Measurements from ENCODE around the gene ANXA6.

ANXA6 gene

DNA sequence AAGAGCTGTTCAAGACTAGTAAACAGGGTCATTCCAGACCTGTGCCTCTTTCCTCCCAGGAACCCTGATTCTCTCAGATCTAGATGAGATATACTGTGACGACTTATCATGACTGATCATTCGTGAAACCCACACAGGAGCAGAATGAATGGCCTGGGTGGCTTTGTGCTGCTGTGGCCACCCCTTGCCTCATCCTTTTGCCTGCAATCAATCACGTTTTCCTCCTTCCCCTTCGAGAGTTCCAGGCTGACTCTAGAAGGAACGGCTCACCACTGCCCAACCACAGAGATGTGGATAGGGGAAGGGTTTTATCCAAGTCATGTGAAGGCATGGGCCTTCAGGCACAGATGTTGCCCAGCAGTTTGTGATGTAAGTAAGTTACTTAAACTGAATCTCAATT, 5.8 kb downstream of the ANXA6 start:
- peak; percentile 85 to 86 for DNase-seq

DNA sequence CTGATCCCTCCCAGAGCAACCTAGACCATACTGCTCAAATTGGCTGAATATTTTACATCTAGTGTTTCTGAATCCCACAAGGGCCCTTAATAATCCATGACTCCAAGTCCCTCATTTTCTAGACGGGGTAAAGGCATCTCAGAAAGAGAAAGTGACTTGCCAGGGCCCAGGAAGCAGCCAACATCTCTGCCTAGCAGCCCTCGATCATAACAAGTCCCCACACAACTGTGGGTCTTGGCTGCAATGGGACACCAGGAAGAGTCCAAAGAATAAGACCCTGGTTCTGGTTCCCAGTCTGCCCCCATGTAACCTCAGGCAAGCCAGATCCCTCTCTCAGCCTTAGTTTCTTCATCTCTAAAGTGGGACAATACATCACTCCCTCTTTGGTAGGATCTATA, 6.3 kb downstream of the ANXA6 start:
- DNase-seq: no peak

DNA sequence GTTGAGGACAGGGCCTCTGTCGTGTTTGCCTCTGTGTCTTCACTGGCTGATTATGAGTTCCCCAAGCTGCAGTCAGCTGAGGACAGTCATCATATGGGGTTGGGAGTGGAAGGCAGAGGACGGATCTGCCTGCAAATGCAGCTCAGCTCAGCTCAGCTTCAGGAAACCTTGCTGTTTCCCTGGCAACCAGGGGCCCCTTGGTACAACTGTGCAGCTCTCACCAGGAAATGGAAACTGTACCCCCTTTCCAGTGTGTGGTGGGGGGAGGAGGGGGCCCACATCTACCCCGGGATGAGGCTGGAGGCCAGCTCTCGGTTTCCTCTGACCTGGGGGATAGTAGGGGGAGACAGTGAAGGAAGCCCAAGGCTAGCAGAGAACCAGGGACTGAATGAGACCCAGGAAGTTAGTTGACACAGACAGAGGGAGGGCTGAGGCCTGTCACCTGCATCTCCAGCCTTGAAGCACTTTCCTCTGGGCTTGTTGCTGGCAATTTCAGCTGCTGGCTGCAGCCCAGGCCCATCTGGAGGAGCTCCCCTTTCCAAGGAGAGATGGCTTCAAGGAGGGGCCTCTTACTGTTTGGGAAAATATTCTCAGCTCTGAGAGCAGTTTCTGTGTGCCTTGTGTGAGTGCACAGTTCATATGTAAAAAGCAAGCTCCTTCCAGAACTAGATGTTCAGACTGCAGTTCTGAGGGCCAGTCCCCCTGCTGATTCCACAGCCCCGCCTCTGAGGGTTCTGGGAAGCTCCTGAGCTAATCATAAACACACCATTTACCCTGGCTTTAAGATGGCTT, 6.9 kb downstream of the ANXA6 start:
- DNase-seq: peak; percentile 97 to 100

DNA sequence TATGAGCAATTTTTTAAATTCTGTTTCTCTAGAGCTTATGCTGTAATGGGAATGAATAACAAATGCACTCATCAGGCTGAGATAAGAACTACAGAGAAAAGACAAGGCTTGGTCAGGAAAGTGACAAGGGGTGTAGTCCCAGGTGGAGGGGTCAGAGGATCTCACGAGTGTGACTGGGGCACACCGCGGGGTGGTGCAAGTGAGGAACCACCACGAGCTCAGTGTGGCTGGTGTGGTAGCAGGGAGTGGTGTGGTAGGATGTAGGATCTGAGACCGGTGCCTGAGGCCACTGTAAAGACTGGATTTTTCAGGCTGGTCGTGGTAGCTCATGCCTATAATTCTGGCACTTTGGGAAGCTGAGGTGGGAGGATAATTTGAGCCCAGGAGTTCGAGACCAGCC, 9.0 kb downstream of the ANXA6 start:
- DNase-seq: no peak

DNA sequence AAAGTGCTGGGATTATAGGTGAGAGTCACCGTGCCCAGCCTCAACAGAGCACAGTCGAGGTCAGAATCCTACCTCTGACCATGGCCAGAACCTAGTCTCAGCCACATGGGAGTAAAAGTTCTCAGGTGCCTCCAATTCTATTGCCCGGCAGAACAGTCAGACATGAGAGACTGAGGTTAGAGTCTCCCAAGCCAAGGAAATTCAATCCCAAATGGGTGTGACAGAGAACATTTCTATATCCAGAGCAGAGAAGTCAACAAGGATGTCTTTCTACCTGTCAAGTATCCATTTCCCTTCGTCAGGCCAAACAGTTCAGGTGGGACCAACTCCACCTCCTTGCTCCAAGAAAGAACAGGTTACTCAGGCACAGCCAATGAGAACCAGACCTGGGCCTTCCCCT, 10.5 kb downstream of the ANXA6 start:
- DNase-seq: no peak

DNA sequence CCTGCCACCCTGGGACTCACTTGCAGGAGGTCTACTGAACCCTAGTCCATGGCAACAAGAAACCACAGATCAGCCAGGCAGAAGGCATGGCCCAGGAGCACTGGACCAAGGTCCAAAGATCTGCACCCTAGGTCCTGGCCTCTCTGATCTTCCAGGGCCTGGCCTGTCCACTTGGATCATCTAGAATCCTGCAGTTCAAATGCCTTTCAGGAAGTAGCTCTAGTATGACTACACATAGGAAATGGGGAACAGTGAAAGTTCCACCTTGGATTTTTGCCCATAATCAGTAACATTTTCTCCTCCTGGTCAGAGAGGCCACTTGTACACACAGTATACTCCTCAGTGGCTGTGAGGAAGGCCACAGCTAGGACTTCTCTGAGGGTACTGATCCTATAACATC, 11.5 kb downstream of the ANXA6 start:
- DNase-seq: no peak

DNA sequence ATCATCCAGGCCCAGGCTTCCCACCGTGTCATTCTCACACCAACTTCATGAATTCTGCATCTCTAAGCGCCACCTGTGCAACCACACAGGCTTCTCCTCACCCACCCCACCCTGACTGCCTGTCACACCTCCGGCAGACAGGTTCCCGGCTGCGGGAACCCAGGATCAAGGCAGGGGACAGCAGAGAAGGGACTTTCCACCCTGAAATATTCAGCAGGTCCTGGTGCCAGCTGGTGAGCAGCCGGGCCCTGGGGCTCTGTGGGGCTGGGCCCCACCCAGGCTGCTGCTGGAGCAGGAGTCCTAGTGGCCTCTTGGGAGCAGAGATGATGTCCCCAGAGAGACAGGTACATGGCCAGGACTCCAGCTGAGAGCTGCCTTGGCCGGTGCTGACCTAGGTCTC, 12.7 kb downstream of the ANXA6 start:
- no peak for DNase-seq

DNA sequence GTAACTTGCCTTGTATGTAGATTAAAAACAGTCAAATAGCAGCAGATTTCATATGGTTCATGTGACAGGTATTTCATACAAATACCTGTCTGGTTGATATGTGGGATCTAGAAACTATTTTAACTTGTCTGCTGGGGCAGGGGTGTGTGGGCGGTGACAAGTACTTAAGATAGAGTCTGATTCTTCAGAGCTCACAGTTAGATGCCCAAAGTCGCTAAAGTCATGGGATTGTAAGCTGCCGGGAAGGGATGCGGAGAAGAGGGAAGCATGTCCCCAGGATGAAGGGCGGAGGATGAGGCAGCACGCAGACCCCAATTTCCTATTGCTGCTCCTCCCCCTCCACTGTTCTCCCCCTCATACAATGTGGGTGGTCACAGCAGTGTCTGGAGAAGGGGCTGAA, 13.3 kb downstream of the ANXA6 start:
- DNase-seq: no peak

DNA sequence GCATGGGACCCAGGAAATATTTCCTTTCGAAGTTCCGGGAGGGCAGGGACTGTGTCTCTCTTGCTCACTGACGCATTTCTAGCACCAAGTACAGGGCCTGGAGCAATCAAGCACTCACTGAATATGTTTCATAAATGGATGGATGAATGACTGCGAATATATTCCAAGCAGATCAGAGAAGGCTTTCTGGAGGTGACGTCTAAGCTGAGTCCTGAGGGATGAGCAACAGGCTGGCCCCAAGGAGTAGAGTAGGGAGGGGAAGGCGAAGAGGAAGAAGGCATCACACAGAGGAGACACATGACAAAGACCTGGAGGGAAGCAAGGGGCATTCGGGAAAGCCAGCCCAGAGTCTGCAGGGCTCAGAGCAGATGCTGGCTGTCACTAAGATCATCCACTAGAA, 13.9 kb downstream of the ANXA6 start:
- DNase-seq: no peak

DNA sequence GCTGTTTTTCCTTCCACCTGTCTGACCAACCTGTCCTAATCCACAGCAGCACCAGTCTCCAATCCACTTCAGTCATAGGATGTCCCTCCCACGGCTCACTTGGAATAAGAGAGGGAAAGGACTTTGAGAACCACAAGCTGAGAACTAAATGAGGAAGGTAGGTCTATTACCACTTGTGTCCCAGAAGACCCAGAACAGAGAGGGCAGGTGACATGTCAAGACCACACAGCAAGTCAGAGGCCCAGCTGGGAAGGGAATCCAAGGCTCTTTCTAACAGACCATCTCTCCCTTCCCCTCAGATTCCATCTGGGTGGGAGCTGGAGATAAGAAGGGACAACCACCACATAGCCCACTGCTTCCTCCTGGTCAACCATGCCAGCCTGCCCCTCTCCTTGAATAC, 14.6 kb downstream of the ANXA6 start:
- no peak for DNase-seq

DNA sequence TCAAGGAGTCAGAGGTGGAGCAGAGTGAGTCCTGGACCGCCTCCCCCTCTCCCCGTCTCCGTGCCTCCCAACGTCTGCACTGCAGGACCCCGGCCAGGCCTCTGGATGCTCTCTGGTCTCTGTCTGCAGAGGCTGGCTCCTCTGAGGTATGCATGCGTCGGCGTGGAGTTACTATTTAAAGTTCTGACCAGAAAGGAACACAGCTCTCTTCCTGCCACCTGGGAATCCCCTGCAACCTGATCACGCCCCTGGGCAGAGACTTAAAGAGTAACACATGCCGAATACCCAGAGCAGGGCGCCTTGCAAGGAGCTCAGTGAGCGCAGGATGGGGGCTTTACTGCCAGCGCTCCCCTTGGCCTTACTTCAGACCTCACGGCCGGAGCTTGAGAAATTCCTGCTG, 16.0 kb downstream of the ANXA6 start:
- DNase-seq: no peak

DNA sequence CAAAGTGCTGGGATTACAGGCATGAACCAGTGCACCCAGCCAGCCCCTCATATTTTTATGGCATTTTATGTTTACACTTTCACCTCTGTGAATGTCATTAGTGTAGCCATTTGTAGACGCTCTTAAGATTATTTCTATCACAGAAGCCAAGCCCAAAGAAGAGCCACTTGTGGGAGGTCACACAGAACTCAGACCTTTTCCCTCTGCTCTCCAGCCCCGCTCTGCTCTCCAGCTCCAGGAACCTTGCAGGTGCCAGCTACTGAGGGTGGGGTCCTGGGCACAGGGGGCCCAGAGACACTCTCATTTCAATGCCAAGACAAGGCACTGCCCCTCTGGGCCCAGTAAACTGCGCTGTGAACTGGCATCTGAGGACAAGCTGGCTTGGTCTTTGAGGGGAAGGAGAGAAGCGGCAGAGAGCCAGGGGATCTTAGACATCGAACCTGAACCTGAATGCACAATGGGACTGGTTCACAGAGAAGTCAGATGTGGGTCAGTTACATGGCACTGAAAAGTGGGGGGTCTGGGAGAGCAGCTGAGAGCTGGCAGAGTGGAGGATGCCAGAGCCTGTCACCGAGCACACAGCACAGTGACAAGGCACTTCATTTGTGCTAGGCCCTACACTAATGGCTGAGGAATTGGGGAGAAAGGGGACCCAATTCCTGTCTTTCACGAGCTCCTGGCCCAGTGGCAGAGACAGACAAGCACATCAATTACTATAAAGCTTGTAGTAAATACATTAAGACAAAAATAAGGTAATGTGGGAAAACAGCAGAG, 16.7 kb downstream of the ANXA6 start:
- no peak for DNase-seq

DNA sequence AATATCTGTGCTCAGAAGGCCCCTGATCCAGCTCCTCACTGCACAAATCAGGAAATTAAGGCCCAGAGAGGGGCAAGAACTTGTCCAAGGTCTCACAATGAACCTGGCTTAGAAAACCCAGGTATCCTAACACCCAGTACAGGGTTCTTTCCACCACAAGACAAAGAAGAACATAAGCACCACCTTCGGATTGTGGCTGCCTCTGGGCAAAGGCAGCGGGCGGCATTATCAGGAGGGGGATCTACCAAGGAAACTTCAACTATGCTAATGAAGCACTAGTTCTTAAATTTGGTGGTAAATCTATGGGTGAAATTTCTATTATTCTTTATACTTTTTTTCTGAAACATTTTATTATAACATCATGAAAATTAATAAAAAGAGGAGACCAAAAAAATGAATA, 17.9 kb downstream of the ANXA6 start:
- DNase-seq: no peak

DNA sequence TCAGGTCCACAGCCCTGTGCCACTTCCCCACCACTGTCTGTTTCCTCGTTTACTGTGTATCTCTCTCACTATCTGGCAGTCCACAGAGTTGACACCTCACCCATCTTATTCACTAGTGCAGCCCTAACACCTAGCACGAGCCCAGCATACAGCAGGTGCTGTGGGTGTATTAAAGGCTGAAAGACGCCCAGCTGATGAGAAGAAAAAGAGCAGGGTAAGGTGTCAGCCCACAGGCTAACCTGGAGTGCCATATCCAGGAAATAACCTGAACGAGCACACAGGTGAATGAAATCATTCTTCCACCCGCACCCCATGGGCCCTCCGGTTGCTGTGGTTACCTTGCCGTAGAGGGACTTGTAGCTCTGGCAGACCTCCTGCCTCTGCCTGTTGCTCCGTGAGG, 18.6 kb downstream of the ANXA6 start:
- DNase-seq: no peak

DNA sequence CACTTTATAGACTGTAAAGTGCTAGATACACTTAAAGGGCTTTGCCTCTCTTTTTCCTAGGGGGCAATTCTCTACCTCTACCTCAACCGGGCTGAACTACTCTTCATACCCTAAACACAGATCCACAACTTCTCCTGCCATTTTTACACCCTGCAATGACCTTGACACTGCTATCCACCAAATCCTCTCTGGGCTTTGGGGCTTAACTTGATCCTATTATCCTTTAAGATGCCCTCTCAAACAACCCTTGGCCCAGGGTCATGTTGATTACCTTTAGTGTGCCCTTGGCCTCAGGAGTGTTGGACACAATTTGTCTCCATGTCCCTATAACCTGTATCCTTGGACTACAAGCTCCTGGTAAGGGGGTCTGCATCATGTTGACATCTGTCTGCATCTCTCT, 19.5 kb downstream of the ANXA6 start:
- DNase-seq: no peak

DNA sequence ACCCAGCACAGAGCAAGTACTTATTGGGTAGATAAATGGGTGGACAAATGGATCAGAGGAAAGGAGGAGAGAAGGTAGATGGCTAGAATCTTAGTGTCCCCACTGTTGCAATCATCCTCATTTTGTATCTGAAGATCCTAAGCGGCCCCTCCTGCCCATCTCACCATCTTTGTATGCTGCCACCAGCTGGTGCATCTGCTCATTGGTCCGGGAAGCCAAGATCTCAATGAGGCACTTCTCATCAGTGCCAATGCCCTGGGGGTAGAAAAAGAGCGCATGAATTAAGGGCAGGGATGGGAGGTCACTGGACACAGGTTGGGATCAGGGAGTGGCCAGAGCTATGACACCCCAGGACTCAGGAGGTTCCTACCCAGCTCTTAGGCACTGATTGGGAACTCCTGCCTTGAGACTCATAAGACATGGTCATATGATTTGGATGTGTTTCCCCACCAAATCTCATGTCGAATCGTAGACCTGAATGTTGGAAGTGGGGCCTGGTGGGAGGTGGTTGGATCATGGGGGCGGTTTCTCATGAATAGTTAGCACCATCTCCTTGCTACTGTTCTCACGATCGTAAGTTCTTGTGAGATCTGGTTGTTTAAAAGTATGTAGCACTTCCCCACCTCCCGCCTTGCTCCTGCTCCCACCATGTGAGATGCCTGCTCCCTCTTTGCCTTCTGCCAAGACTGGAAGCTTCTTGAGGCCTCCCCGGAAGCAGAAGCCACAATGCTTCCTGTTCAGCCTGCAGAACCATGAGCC, 20.3 kb downstream of the ANXA6 start:
- DNase-seq: no peak

DNA sequence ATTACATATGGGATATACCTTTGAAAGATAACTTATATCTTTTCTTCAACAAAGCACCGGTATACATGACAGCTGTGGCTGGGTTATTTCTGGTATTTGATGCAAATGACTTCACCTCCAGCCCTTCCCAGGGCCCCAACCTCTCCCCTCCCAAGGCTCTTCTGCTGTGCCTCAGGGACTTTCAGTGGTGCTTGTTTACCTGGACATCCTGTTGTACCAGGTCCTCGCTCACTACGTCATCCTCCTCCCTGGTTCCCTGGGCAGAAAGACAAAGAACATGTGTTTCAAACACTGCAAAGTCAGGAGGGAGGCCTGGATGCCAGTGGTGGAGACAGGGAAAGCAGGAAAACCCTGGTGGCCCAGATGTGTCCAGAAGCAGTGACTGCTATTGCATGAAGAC, 23.4 kb downstream of the ANXA6 start:
- DNase-seq: no peak

DNA sequence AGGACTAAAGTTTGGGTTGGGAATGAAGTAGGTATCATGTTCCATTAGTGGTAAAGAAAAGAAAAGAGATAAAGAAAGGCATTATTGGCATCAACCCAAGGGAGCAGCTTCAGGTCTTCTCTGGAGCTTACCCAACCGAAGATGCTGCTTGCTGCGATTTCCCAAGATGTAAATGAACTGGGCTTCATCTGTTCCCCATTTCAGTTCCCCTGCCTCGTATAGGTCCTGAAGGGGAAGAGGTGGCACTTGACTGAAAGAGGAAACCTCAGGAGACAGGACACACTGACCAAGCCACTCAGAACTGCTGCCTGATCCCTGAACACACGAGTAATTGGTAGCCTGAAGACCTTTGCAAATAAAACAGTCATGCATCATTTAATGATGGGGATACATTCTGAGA, 24.6 kb downstream of the ANXA6 start:
- peak; percentile 28 to 60 for DNase-seq

DNA sequence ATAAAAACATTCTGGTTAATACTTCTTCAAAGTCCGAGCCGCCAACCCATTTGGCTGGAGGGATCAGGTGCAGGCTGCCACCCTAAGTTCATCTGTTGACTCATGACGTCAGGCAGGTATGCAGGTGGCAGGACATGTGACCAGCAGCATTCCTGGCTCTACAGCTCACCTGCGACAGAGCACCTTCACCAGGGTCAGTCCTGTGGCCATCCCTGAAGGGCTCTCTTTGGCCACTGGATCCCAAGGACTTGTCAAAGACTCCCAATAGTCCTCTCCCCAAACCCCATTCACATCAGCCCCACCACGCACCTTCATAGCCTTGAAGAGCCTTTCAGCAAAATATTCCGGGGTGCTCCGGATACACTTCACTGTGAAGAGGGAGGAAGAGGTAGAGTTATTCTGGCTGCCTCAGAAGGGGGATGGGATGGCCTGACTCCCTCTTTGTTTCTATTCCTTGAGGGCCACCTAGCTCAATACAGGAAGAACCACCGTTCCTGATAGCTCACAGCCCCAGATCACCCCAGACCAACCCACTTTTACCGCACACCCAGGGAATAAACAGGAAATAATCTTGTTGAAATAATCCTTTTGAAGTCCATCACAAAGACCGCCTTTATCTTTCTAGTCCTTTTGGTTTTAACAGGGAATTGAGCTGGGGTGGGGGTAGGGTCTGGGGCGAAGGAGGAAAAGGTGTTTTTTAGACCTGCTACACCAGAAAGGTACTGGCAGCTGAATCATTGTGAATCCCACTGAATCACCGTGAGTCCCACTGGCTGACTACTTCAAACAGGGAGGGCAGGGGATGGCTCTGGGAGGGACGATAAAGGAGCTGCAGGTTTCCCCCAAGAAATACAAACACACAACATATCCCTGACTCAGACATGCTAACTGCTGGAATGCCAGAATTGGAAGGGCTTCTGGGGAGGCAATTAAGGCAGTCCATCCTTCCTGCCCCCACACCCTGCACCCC, 26.4 kb downstream of the ANXA6 start:
- DNase-seq: no peak

DNA sequence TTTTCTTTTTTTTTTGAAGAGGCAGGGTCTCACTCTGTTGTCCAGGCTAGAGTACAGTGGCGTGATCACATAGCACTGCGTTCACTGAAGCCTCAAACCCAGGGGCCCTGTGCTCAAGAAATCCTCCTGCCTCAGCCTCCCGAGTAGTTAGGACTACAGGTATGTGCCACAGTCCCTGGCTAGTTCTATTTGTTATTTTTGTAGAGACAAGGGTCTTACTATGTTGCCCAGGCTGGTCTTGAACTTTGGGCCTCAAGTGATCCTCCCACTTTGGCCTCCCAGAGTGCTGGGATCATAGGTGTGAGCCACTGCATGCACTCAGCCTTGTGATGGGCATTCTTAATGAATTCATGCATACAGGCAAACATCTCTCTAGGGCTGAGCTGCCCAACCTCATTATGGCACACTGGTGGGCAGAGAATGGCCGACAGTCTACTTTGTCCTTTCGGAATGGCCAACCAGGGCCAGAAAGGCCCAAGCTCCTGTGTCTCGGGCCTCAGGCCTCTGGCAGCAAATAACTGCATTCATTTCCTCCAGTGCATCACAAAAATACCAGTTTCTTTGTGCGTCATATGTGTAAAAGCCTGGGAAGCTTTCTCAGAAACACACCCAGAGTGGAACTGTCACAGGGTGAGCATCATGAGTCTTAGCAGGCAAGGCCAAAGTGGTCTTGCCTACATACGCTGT, 27.2 kb downstream of the ANXA6 start:
- DNase-seq: no peak

DNA sequence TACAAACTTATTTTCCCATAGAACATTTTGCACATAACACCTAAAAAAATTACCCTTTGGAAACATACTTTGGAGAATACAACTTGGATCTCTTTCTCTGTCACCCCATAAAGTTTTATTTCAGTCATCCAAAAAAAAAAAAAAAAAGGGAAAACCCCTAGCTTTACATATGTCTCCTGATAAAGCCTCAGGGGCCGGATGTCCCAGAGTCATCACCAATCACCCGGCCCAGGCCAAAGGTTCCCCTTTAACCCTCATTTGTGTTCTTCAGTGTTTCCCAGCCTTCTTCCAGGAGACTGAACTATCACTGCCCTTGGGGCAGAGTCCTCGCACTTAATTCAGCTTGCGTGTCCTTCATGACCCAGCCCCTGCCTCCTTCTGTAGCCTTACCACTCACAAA, 28.8 kb downstream of the ANXA6 start:
- no peak for DNase-seq

DNA sequence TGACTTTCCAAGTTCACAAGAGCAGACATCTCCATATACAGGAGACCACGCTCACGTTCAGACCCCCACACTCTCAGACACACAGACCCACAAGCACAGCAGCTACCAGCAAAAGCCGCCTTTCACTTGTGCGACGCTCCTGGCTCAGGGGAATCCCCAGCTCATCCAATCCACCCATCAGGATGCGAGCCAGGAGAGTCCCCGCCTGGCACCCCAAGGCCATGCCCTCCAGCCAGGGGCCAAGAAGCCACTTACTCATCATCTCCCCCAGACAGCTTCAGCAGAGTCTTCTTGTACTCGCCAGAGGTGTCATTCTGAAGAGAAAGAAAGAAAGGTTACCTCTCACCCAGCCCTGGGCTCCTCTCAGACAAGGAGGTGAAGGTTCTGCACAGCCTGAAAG, 29.7 kb downstream of the ANXA6 start:
- no peak for DNase-seq
